ENCODE measurements around the gene CNEP1R1. TPM values are rescaled to one million over a fixed set of nuclear protein-coding genes. Genes with fewer than 3 reads are reported as not detected.

The CNEP1R1 gene
- total RNA-seq, 1 experiment from 2014 or later, result 18.5 TPM

DNA sequence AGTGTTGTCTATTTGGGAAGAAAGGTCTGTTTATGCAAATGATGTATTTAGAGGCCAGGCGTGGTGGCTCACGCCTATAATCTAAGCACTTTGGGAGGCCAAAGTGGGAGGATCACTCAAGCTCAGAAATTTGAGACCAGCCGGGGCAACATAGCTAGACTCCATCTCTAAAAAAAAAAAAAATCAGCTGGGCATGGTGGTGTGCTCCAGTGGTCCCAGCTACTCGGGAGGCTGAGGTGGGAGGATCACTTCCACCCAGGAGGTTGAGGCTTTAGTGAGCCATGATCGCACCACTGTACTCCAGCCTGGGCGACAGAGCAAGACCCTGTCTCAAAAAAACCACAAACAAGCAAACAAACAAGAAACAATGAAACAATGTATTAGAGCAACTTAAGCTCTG, 21.8 kb downstream of the CNEP1R1 start:
- TF ChIP-seq CTCF (conservative IDR thresholded peaks at IDR 0.05), result no peak
- no peak overlapping the region for H3K56ac ChIP-seq (ENCODE audit: insufficient read length, low read depth, low read length)
- no peak overlapping the region for H3K4me3 Mint-ChIP-seq
- H2BK15ac ChIP-seq (ENCODE audit: low read depth, low read length), result no peak overlapping the region
- no peaks in the 10 kb centered on the region for H3K23me2 ChIP-seq (ENCODE audit: insufficient read length, low read depth, low read length, poor library complexity, severe bottlenecking)
- no CpG with 5 or more reads among the region's 6 CpGs for WGBS (ENCODE audit: extremely low coverage, insufficient read length, low lambda C conversion rate)
- H2BK20ac ChIP-seq (ENCODE audit: low read depth, low read length, poor library complexity, severe bottlenecking), result no peak overlapping the region
- no peak overlapping the region for H3K9ac ChIP-seq (ENCODE audit: extremely low read depth, insufficient read length, low read length)
- H3K4me2 ChIP-seq (ENCODE audit: insufficient read depth, insufficient read length, low read length), result no peak overlapping the region
- no peak overlapping the region for H4K5ac ChIP-seq (ENCODE audit: insufficient read length, low read depth, low read length)
- no peak overlapping the region for H2AK5ac ChIP-seq (ENCODE audit: insufficient read length, low read length)
- H3K18ac ChIP-seq (ENCODE audit: insufficient read length, low read depth, low read length), result no peak overlapping the region
- no peak overlapping the region for H3K4ac ChIP-seq (ENCODE audit: low read depth, low read length)
- no peak overlapping the region for H3K23ac ChIP-seq (ENCODE audit: insufficient read length, low read depth, low read length)
- H3K27me3 Mint-ChIP-seq (ENCODE audit: low read depth), result peaks cover 7% of the 10 kb centered on the region
- no peaks in the 10 kb centered on the region for H3K79me1 ChIP-seq (ENCODE audit: insufficient read depth, low read depth, low read length, poor library complexity, severe bottlenecking)
- no peak overlapping the region for H2BK120ac ChIP-seq (ENCODE audit: low read depth, low read length, poor library complexity, severe bottlenecking)
- no peaks in the 10 kb centered on the region for H3K36me3 Mint-ChIP-seq (ENCODE audit: insufficient read depth in 1 of 3, low read depth in 3 of 3)
- no peak overlapping the region for H3K27ac Mint-ChIP-seq
- H3K27me3 ChIP-seq (ENCODE audit: insufficient read depth, low read length), result no peaks in the 10 kb centered on the region
- H3K4me1 ChIP-seq (ENCODE audit: insufficient read depth, low read length), result no peaks in the 10 kb centered on the region
- no peak overlapping the region for H2BK5ac ChIP-seq (ENCODE audit: insufficient read length, low read length)
- H4K91ac ChIP-seq (ENCODE audit: insufficient read length, low read depth, low read length), result no peak overlapping the region
- no peak overlapping the region for H2AFZ ChIP-seq (ENCODE audit: low read length)
- H4K20me1 ChIP-seq (ENCODE audit: control insufficient read depth, insufficient read depth, insufficient read length), result no peaks in the 10 kb centered on the region
- H3K9me3 ChIP-seq (ENCODE audit: control insufficient read depth, low read depth, low read length), result no peaks in the 10 kb centered on the region
- no peak overlapping the region for H2BK12ac ChIP-seq (ENCODE audit: insufficient read length, low read depth, low read length)
- no peak overlapping the region for H3K14ac ChIP-seq (ENCODE audit: insufficient read depth, low read length)
- H4K8ac ChIP-seq (replicated peaks; ENCODE audit: insufficient read length, low read depth, low read length), result no peak overlapping the region
- H3K4me1 Mint-ChIP-seq, result no peaks in the 10 kb centered on the region
- no peak for DNase-seq
- no peaks in the 10 kb centered on the region for H3K79me2 ChIP-seq (ENCODE audit: insufficient read depth, low read length)
- no peak overlapping the region for H3K27ac ChIP-seq (ENCODE audit: insufficient read length, low read depth, low read length)
- no peaks in the 10 kb centered on the region for H3K9me3 Mint-ChIP-seq
- no peak overlapping the region for H3T11ph ChIP-seq (ENCODE audit: low read length)

All from H9 (cell line).